Measurements from ENCODE around the gene ACOXL. TPM values are rescaled to one million over a fixed set of nuclear protein-coding genes. Genes with fewer than 3 reads are reported as not detected.
A peak's percentile ranks its signal among the peaks of the same experiment; 100 is the strongest.

ACOXL gene
- polyA plus RNA-seq, 3 donors, result 0.35 TPM; not detected in 2

GRCh38 chr2:111034606-111035005 is 302.2 kb downstream of the ACOXL start:
- no peak overlapping the region for H3K4me3 ChIP-seq (replicated peaks in 1 of 3; ENCODE audit: low read depth in 2 of 3, low read length in 3 of 3)
- no peaks in the 10 kb centered on the region for H4K20me1 ChIP-seq (ENCODE audit: insufficient read depth, low read length)
- no peaks in the 10 kb centered on the region for H3K27me3 ChIP-seq (ENCODE audit: control insufficient read depth in 2 of 2, insufficient read depth in 2 of 2, low read length in 2 of 2)
- Mint-ChIP-seq H3K4me1 (peaks cover 83% of the 10 kb centered on the region), H3K36me3 (no peaks in the 10 kb centered on the region), H3K4me3 (no peak overlapping the region), H3K9me3 (no peaks in the 10 kb centered on the region), H3K27me3 (ENCODE audit: low read depth in 3 of 3) (peaks cover 0 to 2% (median 0%) of the 10 kb centered on the region in 3 donors), H3K27ac (peak overlapping the region in 1 of 7 donors; percentile 19)
- H3K9me3 ChIP-seq (replicated peaks in 1 of 2; ENCODE audit: control insufficient read depth in 1 of 2, insufficient read depth in 1 of 2, low read length in 2 of 2), result no peaks in the 10 kb centered on the region
- H3K27ac ChIP-seq (ENCODE audit: low read depth in 1 of 2, low read length in 2 of 2), result peak overlapping the region in 1 of 2 donors; percentile 84
- peaks cover 72 to 84% of the 10 kb centered on the region in 2 donors for H3K4me1 ChIP-seq (ENCODE audit: control insufficient read depth in 1 of 2, insufficient read depth in 2 of 2, low read length in 2 of 2)
- no peaks in the 10 kb centered on the region for H3K36me3 ChIP-seq (replicated peaks in 1 of 2; ENCODE audit: control insufficient read depth in 1 of 2, insufficient read depth in 2 of 2, low read length in 2 of 2)
- H2AFZ ChIP-seq (ENCODE audit: insufficient read depth, low read depth, low read length, poor library complexity, severe bottlenecking), result no peak overlapping the region
- no peaks in the 10 kb centered on the region for H3K79me2 ChIP-seq (ENCODE audit: insufficient read depth, low read length)
- H3K9ac ChIP-seq (ENCODE audit: insufficient read depth, low read length, poor library complexity, severe bottlenecking), result no peak overlapping the region
- no CpG with 5 or more reads among the region's 6 CpGs for WGBS (ENCODE audit: insufficient coverage)
- no peak for DNase-seq
- no peak overlapping the region for H3K4me2 ChIP-seq (replicated peaks; ENCODE audit: extremely low read depth, low read length, poor library complexity, severe bottlenecking)
- no peak for TF ChIP-seq CTCF (IDR thresholded peaks at IDR 0.05)
- intact Hi-C loops (cut with micrococcal nuclease), result loop anchor here in 1 of 2 donors (5.0 kb wide), 1 partner anchor 37 kb away; no protein-coding TSS in a partner anchor

- H3K79me2 ChIP-seq (ENCODE audit: insufficient read depth, low read length), result no peaks in the 10 kb centered on the region
- H3K4me1 Mint-ChIP-seq, result peaks cover 69% of the 10 kb centered on the region
- no peak overlapping the region for H3K27ac ChIP-seq (ENCODE audit: low read depth in 1 of 2, low read length in 2 of 2)
- no peak overlapping the region for H3K4me2 ChIP-seq (replicated peaks; ENCODE audit: extremely low read depth, low read length, poor library complexity, severe bottlenecking)
- intact Hi-C loops (cut with micrococcal nuclease), result no loop called here
- no peak for TF ChIP-seq CTCF (IDR thresholded peaks at IDR 0.05)
- peak overlapping the region in 1 of 7 donors; percentile 22 for H3K27ac Mint-ChIP-seq
- H3K36me3 ChIP-seq (replicated peaks in 1 of 2; ENCODE audit: control insufficient read depth in 1 of 2, insufficient read depth in 2 of 2, low read length in 2 of 2), result no peaks in the 10 kb centered on the region
- H3K36me3 Mint-ChIP-seq, result no peaks in the 10 kb centered on the region
- no peaks in the 10 kb centered on the region for H3K9me3 Mint-ChIP-seq
- no peak overlapping the region for H3K4me3 ChIP-seq (replicated peaks in 1 of 3; ENCODE audit: low read depth in 2 of 3, low read length in 3 of 3)
- peaks cover 0 to 2% (median 2%) of the 10 kb centered on the region in 3 donors for H3K27me3 Mint-ChIP-seq (ENCODE audit: low read depth in 3 of 3)
- no peaks in the 10 kb centered on the region for H3K27me3 ChIP-seq (ENCODE audit: control insufficient read depth in 2 of 2, insufficient read depth in 2 of 2, low read length in 2 of 2)
- no peak overlapping the region for H3K9ac ChIP-seq (ENCODE audit: insufficient read depth, low read length, poor library complexity, severe bottlenecking)
- peaks cover 59 to 71% of the 10 kb centered on the region in 2 donors for H3K4me1 ChIP-seq (ENCODE audit: control insufficient read depth in 1 of 2, insufficient read depth in 2 of 2, low read length in 2 of 2)
- H3K4me3 Mint-ChIP-seq, result no peak overlapping the region
- WGBS (ENCODE audit: insufficient coverage), result 100% methylated on average over 3 of the region's 5 CpGs
- DNase-seq, result no peak
- no peak overlapping the region for H2AFZ ChIP-seq (ENCODE audit: insufficient read depth, low read depth, low read length, poor library complexity, severe bottlenecking)
- H3K9me3 ChIP-seq (replicated peaks in 1 of 2; ENCODE audit: control insufficient read depth in 1 of 2, insufficient read depth in 1 of 2, low read length in 2 of 2), result no peaks in the 10 kb centered on the region
- H4K20me1 ChIP-seq (ENCODE audit: insufficient read depth, low read length), result no peaks in the 10 kb centered on the region
Observed at GRCh38 chr2:111035830-111036441, 303.6 kb downstream of the ACOXL start.
